ENCODE results near the gene COL5A1. TPM values are rescaled to one million over a fixed set of nuclear protein-coding genes. Genes with fewer than 3 reads are reported as not detected.
A peak's percentile ranks its signal among the peaks of the same experiment; 100 is the strongest.
"Not testable (repeated sequence)": the region's sequence is repeated elsewhere in the genome, so short reads cannot be mapped to it uniquely, and the experiment has no call there.

Gene COL5A1
- total RNA-seq, 2 donors from 2014 or later, result not detected

GRCh38 chr9:134682026-134682425 lies 40.4 kb downstream of the COL5A1 start:
- no peaks in the 10 kb centered on the region for H3K36me3 Mint-ChIP-seq
- ATAC-seq (no peak), DNase-seq (ENCODE audit: low spot score) (no peak)
- no peak overlapping the region for H3K4me3 Mint-ChIP-seq
- H3K27me3 Mint-ChIP-seq, result peaks cover 0 to 3% of the 10 kb centered on the region in 2 donors
- H3K9me3 Mint-ChIP-seq, result no peaks in the 10 kb centered on the region
- no peak overlapping the region for H3K27ac Mint-ChIP-seq
- peaks cover 0 to 2% of the 10 kb centered on the region in 2 donors for H3K4me1 Mint-ChIP-seq (ENCODE audit: low read depth in 2 of 2)

GRCh38 chr9:134682651-134683364 lies 41.2 kb downstream of the COL5A1 start:
- Mint-ChIP-seq H3K9me3 (no peaks in the 10 kb centered on the region), H3K27ac (no peak overlapping the region), H3K4me3 (no peak overlapping the region), H3K36me3 (no peaks in the 10 kb centered on the region), H3K4me1 (ENCODE audit: low read depth in 2 of 2) (peaks cover 0 to 2% of the 10 kb centered on the region in 2 donors), H3K27me3 (peaks cover 0 to 3% of the 10 kb centered on the region in 2 donors)
- ATAC-seq (no peak), DNase-seq (ENCODE audit: low spot score) (no peak)

GRCh38 chr9:134683714-134684374 lies 42.2 kb downstream of the COL5A1 start:
- DNase-seq (ENCODE audit: low spot score) (no peak), ATAC-seq (no peak)
- Mint-ChIP-seq H3K36me3 (no peaks in the 10 kb centered on the region), H3K4me1 (ENCODE audit: low read depth in 2 of 2) (no peaks in the 10 kb centered on the region), H3K27ac (no peak overlapping the region), H3K9me3 (no peaks in the 10 kb centered on the region), H3K4me3 (no peak overlapping the region), H3K27me3 (no peaks in the 10 kb centered on the region)

GRCh38 chr9:134684375-134684723 lies 42.7 kb downstream of the COL5A1 start:
- no peaks in the 10 kb centered on the region for H3K27me3 Mint-ChIP-seq
- no peak for ATAC-seq

GRCh38 chr9:134684941-134685340 lies 43.3 kb downstream of the COL5A1 start:
- not testable (repeated sequence) for H3K27ac Mint-ChIP-seq; ATAC-seq; H3K9me3 Mint-ChIP-seq; H3K4me1 Mint-ChIP-seq (ENCODE audit: low read depth in 2 of 2); H3K27me3 Mint-ChIP-seq; H3K36me3 Mint-ChIP-seq; H3K4me3 Mint-ChIP-seq; DNase-seq (ENCODE audit: low spot score)

More at GRCh38 chr9:134684375-134684723, 42.7 kb downstream of the COL5A1 start:
- H3K27ac Mint-ChIP-seq, result no peak overlapping the region
- H3K36me3 Mint-ChIP-seq, result no peaks in the 10 kb centered on the region
- no peaks in the 10 kb centered on the region for H3K9me3 Mint-ChIP-seq
- no peaks in the 10 kb centered on the region for H3K4me1 Mint-ChIP-seq (ENCODE audit: low read depth in 2 of 2)
- no peak for DNase-seq (ENCODE audit: low spot score)
- H3K4me3 Mint-ChIP-seq, result no peak overlapping the region

GRCh38 chr9:134685784-134686183 lies 44.2 kb downstream of the COL5A1 start:
- ATAC-seq (no peak), DNase-seq (ENCODE audit: low spot score) (no peak)
- Mint-ChIP-seq H3K4me1 (ENCODE audit: low read depth in 2 of 2) (no peaks in the 10 kb centered on the region), H3K36me3 (no peaks in the 10 kb centered on the region), H3K27me3 (no peaks in the 10 kb centered on the region), H3K4me3 (no peak overlapping the region), H3K27ac (no peak overlapping the region), H3K9me3 (no peaks in the 10 kb centered on the region)

GRCh38 chr9:134686896-134687295 lies 45.3 kb downstream of the COL5A1 start:
- H3K27ac Mint-ChIP-seq, result no peak overlapping the region
- ATAC-seq, result no peak
- H3K9me3 Mint-ChIP-seq, result no peaks in the 10 kb centered on the region
- H3K4me1 Mint-ChIP-seq (ENCODE audit: low read depth in 2 of 2), result no peaks in the 10 kb centered on the region
- DNase-seq (ENCODE audit: low spot score), result no peak
- H3K4me3 Mint-ChIP-seq, result no peak overlapping the region
- no peaks in the 10 kb centered on the region for H3K27me3 Mint-ChIP-seq
- no peaks in the 10 kb centered on the region for H3K36me3 Mint-ChIP-seq

GRCh38 chr9:134687556-134687955 lies 46.0 kb downstream of the COL5A1 start:
- H3K27me3 Mint-ChIP-seq, result no peaks in the 10 kb centered on the region
- no peaks in the 10 kb centered on the region for H3K36me3 Mint-ChIP-seq
- no peaks in the 10 kb centered on the region for H3K9me3 Mint-ChIP-seq
- H3K4me3 Mint-ChIP-seq, result no peak overlapping the region
- H3K27ac Mint-ChIP-seq, result no peak overlapping the region
- H3K4me1 Mint-ChIP-seq (ENCODE audit: low read depth in 2 of 2), result no peaks in the 10 kb centered on the region
- DNase-seq (ENCODE audit: low spot score), result no peak
- ATAC-seq, result no peak

- no peak overlapping the region for H3K4me3 Mint-ChIP-seq
- no peak overlapping the region for H3K27ac Mint-ChIP-seq
- no peaks in the 10 kb centered on the region for H3K27me3 Mint-ChIP-seq
- no peaks in the 10 kb centered on the region for H3K36me3 Mint-ChIP-seq
- no peak for ATAC-seq
- H3K9me3 Mint-ChIP-seq, result no peaks in the 10 kb centered on the region
- H3K4me1 Mint-ChIP-seq (ENCODE audit: low read depth in 2 of 2), result no peaks in the 10 kb centered on the region
- DNase-seq (ENCODE audit: low spot score), result no peak
Measured at GRCh38 chr9:134688231-134688630, 46.6 kb downstream of the COL5A1 start.

GRCh38 chr9:134688661-134689320 lies 47.2 kb downstream of the COL5A1 start:
- no peak overlapping the region for H3K27ac Mint-ChIP-seq
- DNase-seq (ENCODE audit: low spot score), result no peak
- no peaks in the 10 kb centered on the region for H3K4me1 Mint-ChIP-seq (ENCODE audit: low read depth in 2 of 2)
- no peaks in the 10 kb centered on the region for H3K36me3 Mint-ChIP-seq
- no peaks in the 10 kb centered on the region for H3K27me3 Mint-ChIP-seq
- ATAC-seq, result no peak
- no peak overlapping the region for H3K4me3 Mint-ChIP-seq
- H3K9me3 Mint-ChIP-seq, result no peaks in the 10 kb centered on the region

GRCh38 chr9:134689321-134690181 lies 47.9 kb downstream of the COL5A1 start:
- no peaks in the 10 kb centered on the region for H3K9me3 Mint-ChIP-seq
- no peaks in the 10 kb centered on the region for H3K36me3 Mint-ChIP-seq
- DNase-seq (ENCODE audit: low spot score) (no peak), ATAC-seq (peak; percentile 39 to 55)
- H3K4me1 Mint-ChIP-seq (ENCODE audit: low read depth in 2 of 2), result no peaks in the 10 kb centered on the region
- H3K4me3 Mint-ChIP-seq, result no peak overlapping the region
- no peaks in the 10 kb centered on the region for H3K27me3 Mint-ChIP-seq
- H3K27ac Mint-ChIP-seq, result no peak overlapping the region

- H3K9me3 Mint-ChIP-seq, result no peaks in the 10 kb centered on the region
- H3K36me3 Mint-ChIP-seq, result no peaks in the 10 kb centered on the region
- DNase-seq (ENCODE audit: low spot score) (no peak), ATAC-seq (no peak)
- H3K27me3 Mint-ChIP-seq, result no peaks in the 10 kb centered on the region
- H3K27ac Mint-ChIP-seq, result no peak overlapping the region
- no peak overlapping the region for H3K4me3 Mint-ChIP-seq
- no peaks in the 10 kb centered on the region for H3K4me1 Mint-ChIP-seq (ENCODE audit: low read depth in 2 of 2)
Measured at GRCh38 chr9:134690301-134690751, 48.7 kb downstream of the COL5A1 start.

- Mint-ChIP-seq H3K4me1 (ENCODE audit: low read depth in 2 of 2) (no peaks in the 10 kb centered on the region), H3K9me3 (no peaks in the 10 kb centered on the region), H3K27ac (no peak overlapping the region), H3K36me3 (no peaks in the 10 kb centered on the region), H3K4me3 (no peak overlapping the region), H3K27me3 (no peaks in the 10 kb centered on the region)
- ATAC-seq, result no peak
- no peak for DNase-seq (ENCODE audit: low spot score)
Measured at GRCh38 chr9:134690946-134691694, 49.5 kb downstream of the COL5A1 start.

Measured in natural killer cell treated with Interleukin-12 subunit alpha and Interleukin-12 subunit beta and Interleukin-15 and Interleukin-18, amount 100 ng/mL, for 72 hours (primary cell).